ENCODE results near the gene NATD1. TPM values are rescaled to one million over a fixed set of nuclear protein-coding genes. Genes with fewer than 3 reads are reported as not detected.

Gene NATD1
- total RNA-seq, 8 experiments from 2014 or later = 3.6 to 10.8 (median 4.9) TPM

- no peak overlapping the region for H3K27ac ChIP-seq
- in situ Hi-C loops (cut with MboI; ENCODE audit: low pct_unique_long_range_greater_than_20kb in 2 of 9, low sequenced_read_pairs in 9 of 9, unreplicated experiment in 9 of 9) = loop anchor here in 1 of 9 experiments (25.0 kb wide), 1 partner anchor 175 kb away; no protein-coding TSS in a partner anchor
- H3K4me1 ChIP-seq (replicated peaks in 1 of 2) = no peaks in the 10 kb centered on the region
- no peak for ATAC-seq (replicated peaks in 6 of 8)
- 58 to 100% (median 76%) methylated on average over 2 to 10 of the region's 12 CpGs for WGBS, 10 experiments
- H3K4me3 ChIP-seq = no peak overlapping the region
Observed at GRCh38 chr17:21262259-21262993, 9.2 kb upstream of the NATD1 start.

GRCh38 chr17:21258593-21258992 is 5.4 kb upstream of the NATD1 start:
- Histone ChIP-seq H3K4me3 (no peak overlapping the region), H3K4me1 (replicated peaks in 1 of 2) (no peaks in the 10 kb centered on the region), H3K27ac (no peak overlapping the region)
- WGBS, 10 experiments = 21 to 100% (median 77%) methylated on average over 1 to 7 of the region's 7 CpGs; no CpG with 5 or more reads in 3 of the 10 experiments
- in situ Hi-C loops (cut with MboI; ENCODE audit: low pct_unique_long_range_greater_than_20kb in 2 of 9, low sequenced_read_pairs in 9 of 9, unreplicated experiment in 9 of 9) = loop anchor here in 1 of 9 experiments (25.0 kb wide), 1 partner anchor 179 kb away; no protein-coding TSS in a partner anchor
- no peak for ATAC-seq (replicated peaks in 6 of 8)

GRCh38 chr17:21253646-21254441 is 634 bp upstream of the NATD1 start:
- peak in 2 of 8 experiments; percentile 2 to 8 for ATAC-seq (replicated peaks in 6 of 8)
- H3K27ac ChIP-seq = peak overlapping the region in 1 of 2 donors; percentile 38
- in situ Hi-C loops (cut with MboI; ENCODE audit: low pct_unique_long_range_greater_than_20kb in 2 of 9, low sequenced_read_pairs in 9 of 9, unreplicated experiment in 9 of 9) = loop anchor here in 1 of 9 experiments (25.0 kb wide), 1 partner anchor 183 kb away; no protein-coding TSS in a partner anchor
- WGBS, 10 experiments = 0 to 100% (median 19%) methylated on average over 1 to 9 of the region's 15 CpGs
- peak overlapping the region; percentile 44 to 75 (median 59) for H3K4me3 ChIP-seq
- H3K4me1 ChIP-seq (replicated peaks in 1 of 2) = peaks cover 0 to 13% of the 10 kb centered on the region in 2 donors

- Histone ChIP-seq H3K4me3 (peak overlapping the region; percentile 44 to 75 (median 59)), H3K27ac (no peak overlapping the region), H3K4me1 (replicated peaks in 1 of 2) (peaks cover 0 to 13% of the 10 kb centered on the region in 2 donors)
- WGBS, 10 experiments = 8 to 70% (median 27%) methylated on average over 3 to 5 of the region's 12 CpGs; no CpG with 5 or more reads in 6 of the 10 experiments
- ATAC-seq (replicated peaks in 6 of 8) = no peak
- in situ Hi-C loops (cut with MboI; ENCODE audit: low pct_unique_long_range_greater_than_20kb in 2 of 9, low sequenced_read_pairs in 9 of 9, unreplicated experiment in 9 of 9) = loop anchor here in 1 of 9 experiments (25.0 kb wide), 1 partner anchor 185 kb away; no protein-coding TSS in a partner anchor
Observed at GRCh38 chr17:21252289-21252795, 868 bp downstream of the NATD1 start.

- H3K27ac ChIP-seq = no peak overlapping the region
- ATAC-seq (replicated peaks in 6 of 8) = no peak
- in situ Hi-C loops (cut with MboI; ENCODE audit: low pct_unique_long_range_greater_than_20kb in 2 of 9, low sequenced_read_pairs in 9 of 9, unreplicated experiment in 9 of 9) = loop anchor here in 1 of 9 experiments (25.0 kb wide), 1 partner anchor 186 kb away; no protein-coding TSS in a partner anchor
- H3K4me1 ChIP-seq (replicated peaks in 1 of 2) = peaks cover 0 to 13% of the 10 kb centered on the region in 2 donors
- WGBS, 10 experiments = 30 to 100% (median 67%) methylated on average over 2 to 10 of the region's 15 CpGs; no CpG with 5 or more reads in 3 of the 10 experiments
- no peak overlapping the region for H3K4me3 ChIP-seq
Observed at GRCh38 chr17:21251337-21252010, 1.7 kb downstream of the NATD1 start.

- Histone ChIP-seq H3K4me3 (no peak overlapping the region), H3K27ac (no peak overlapping the region), H3K4me1 (replicated peaks in 1 of 2) (peaks cover 0 to 13% of the 10 kb centered on the region in 2 donors)
- ATAC-seq (replicated peaks in 6 of 8) = peak in 2 of 8 experiments; percentile 3 to 4
- in situ Hi-C loops (cut with MboI; ENCODE audit: low pct_unique_long_range_greater_than_20kb in 2 of 9, low sequenced_read_pairs in 9 of 9, unreplicated experiment in 9 of 9) = loop anchor here in 1 of 9 experiments (25.0 kb wide), 1 partner anchor 186 kb away; no protein-coding TSS in a partner anchor
- WGBS, 10 experiments = 0 to 82% (median 67%) methylated on average over 1 to 2 of the region's 4 CpGs; no CpG with 5 or more reads in 7 of the 10 experiments
Observed at GRCh38 chr17:21250854-21251253, 2.4 kb downstream of the NATD1 start.

GRCh38 chr17:21249920-21250703 is 3.1 kb downstream of the NATD1 start:
- Histone ChIP-seq H3K27ac (no peak overlapping the region), H3K4me3 (no peak overlapping the region), H3K4me1 (replicated peaks in 1 of 2) (peaks cover 0 to 13% of the 10 kb centered on the region in 2 donors)
- 14 to 60% (median 26%) methylated on average over 1 to 5 of the region's 7 CpGs; no CpG with 5 or more reads in 4 of the 10 experiments for WGBS, 10 experiments
- in situ Hi-C loops (cut with MboI; ENCODE audit: low pct_unique_long_range_greater_than_20kb in 2 of 9, low sequenced_read_pairs in 9 of 9, unreplicated experiment in 9 of 9) = loop anchor here in 2 of 9 experiments (25.0 kb wide), 2 partner anchors 113 to 187 kb away; partner anchors contain the start of gene DHRS7B (in 1 of the 2)
- peak in 4 of 8 experiments; percentile 39 to 51 (median 46) for ATAC-seq (replicated peaks in 6 of 8)

- no peak for ATAC-seq (replicated peaks in 6 of 8)
- Histone ChIP-seq H3K27ac (no peak overlapping the region), H3K4me3 (no peak overlapping the region), H3K4me1 (replicated peaks in 1 of 2) (peaks cover 0 to 13% of the 10 kb centered on the region in 2 donors)
- in situ Hi-C loops (cut with MboI; ENCODE audit: low pct_unique_long_range_greater_than_20kb in 2 of 9, low sequenced_read_pairs in 9 of 9, unreplicated experiment in 9 of 9) = loop anchor here in 1 of 9 experiments (25.0 kb wide), 1 partner anchor 112 kb away; the partner anchor contains the start of gene DHRS7B
- WGBS, 10 experiments = 40 to 79% (median 60%) methylated on average over 1 to 7 of the region's 12 CpGs; no CpG with 5 or more reads in 5 of the 10 experiments
Observed at GRCh38 chr17:21249086-21249795, 4.0 kb downstream of the NATD1 start.

GRCh38 chr17:21248500-21248899 is 4.7 kb downstream of the NATD1 start:
- Histone ChIP-seq H3K27ac (no peak overlapping the region), H3K4me3 (no peak overlapping the region), H3K4me1 (replicated peaks in 1 of 2) (peaks cover 0 to 13% of the 10 kb centered on the region in 2 donors)
- in situ Hi-C loops (cut with MboI; ENCODE audit: low pct_unique_long_range_greater_than_20kb in 2 of 9, low sequenced_read_pairs in 9 of 9, unreplicated experiment in 9 of 9) = loop anchor here in 1 of 9 experiments (25.0 kb wide), 1 partner anchor 111 kb away; the partner anchor contains the start of gene DHRS7B
- WGBS, 10 experiments = 74 to 80% (median 80%) methylated on average over 1 to 4 of the region's 4 CpGs; no CpG with 5 or more reads in 7 of the 10 experiments
- no peak for ATAC-seq (replicated peaks in 6 of 8)

GRCh38 chr17:21247552-21248258 is 5.5 kb downstream of the NATD1 start:
- no peak overlapping the region for H3K27ac ChIP-seq
- no peak for ATAC-seq (replicated peaks in 6 of 8)
- 60 to 100% (median 71%) methylated on average over 1 to 6 of the region's 12 CpGs; no CpG with 5 or more reads in 6 of the 10 experiments for WGBS, 10 experiments
- H3K4me1 ChIP-seq (replicated peaks in 1 of 2) = peaks cover 0 to 13% of the 10 kb centered on the region in 2 donors
- in situ Hi-C loops (cut with MboI; ENCODE audit: low pct_unique_long_range_greater_than_20kb in 2 of 9, low sequenced_read_pairs in 9 of 9, unreplicated experiment in 9 of 9) = loop anchor here in 1 of 9 experiments (25.0 kb wide), 1 partner anchor 110 kb away; the partner anchor contains the start of gene DHRS7B
- no peak overlapping the region for H3K4me3 ChIP-seq
